ENCODE data around the gene CUEDC1.

CUEDC1 gene

DNA sequence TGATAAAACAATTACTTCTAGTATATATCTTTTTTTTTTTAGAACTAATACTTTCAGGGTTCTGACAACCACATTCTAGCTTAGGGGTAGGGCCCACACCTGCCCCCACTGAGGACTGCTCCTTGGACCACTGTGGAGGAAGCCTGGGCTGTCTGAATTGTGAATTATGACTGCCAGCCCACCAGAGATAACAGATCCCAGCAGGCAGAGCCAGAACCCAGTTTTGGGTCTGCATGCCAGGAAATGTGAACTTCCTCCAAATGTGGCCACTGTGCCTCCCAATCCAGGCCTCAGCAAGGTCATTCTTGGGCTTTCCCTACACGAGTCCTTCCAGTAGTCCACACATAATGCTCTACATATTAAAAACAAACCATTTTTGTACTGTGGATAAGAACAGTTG, 16.9 kb upstream of the CUEDC1 start:
- H3K79me2 ChIP-seq (ENCODE audit: insufficient read depth, low read length): no peaks in the 10 kb centered on the region
- no peak for TF ChIP-seq EZH2 (IDR thresholded peaks at IDR 0.05; ENCODE audit: borderline replicate concordance, low read depth, low read length, severe bottlenecking)
- TF ChIP-seq, protein P1, sequence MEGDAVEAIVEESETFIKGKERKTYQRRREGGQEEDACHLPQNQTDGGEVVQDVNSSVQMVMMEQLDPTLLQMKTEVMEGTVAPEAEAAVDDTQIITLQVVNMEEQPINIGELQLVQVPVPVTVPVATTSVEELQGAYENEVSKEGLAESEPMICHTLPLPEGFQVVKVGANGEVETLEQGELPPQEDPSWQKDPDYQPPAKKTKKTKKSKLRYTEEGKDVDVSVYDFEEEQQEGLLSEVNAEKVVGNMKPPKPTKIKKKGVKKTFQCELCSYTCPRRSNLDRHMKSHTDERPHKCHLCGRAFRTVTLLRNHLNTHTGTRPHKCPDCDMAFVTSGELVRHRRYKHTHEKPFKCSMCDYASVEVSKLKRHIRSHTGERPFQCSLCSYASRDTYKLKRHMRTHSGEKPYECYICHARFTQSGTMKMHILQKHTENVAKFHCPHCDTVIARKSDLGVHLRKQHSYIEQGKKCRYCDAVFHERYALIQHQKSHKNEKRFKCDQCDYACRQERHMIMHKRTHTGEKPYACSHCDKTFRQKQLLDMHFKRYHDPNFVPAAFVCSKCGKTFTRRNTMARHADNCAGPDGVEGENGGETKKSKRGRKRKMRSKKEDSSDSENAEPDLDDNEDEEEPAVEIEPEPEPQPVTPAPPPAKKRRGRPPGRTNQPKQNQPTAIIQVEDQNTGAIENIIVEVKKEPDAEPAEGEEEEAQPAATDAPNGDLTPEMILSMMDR (IDR thresholded peaks at IDR 0.05; ENCODE audit: borderline replicate concordance, extremely low read depth, low read length, poor library complexity, severe bottlenecking): no peak
- no peak overlapping the region for H3K9ac ChIP-seq (ENCODE audit: low read depth, low read length)
- H4K20me1 ChIP-seq (ENCODE audit: insufficient read depth, low read length): peaks cover 3% of the 10 kb centered on the region
- no peaks in the 10 kb centered on the region for H3K27me3 ChIP-seq (ENCODE audit: insufficient read depth, low read length, poor library complexity)
- peaks cover 42% of the 10 kb centered on the region for H3K36me3 ChIP-seq (ENCODE audit: insufficient read depth, low read length)
- H2AFZ ChIP-seq (ENCODE audit: low read depth, low read length): no peak overlapping the region
- ATAC-seq (ENCODE audit: insufficient read depth, low read depth) (no peak), DNase-seq (no peak)
- no peaks in the 10 kb centered on the region for H3K9me3 ChIP-seq (ENCODE audit: insufficient read depth, low read length, severe bottlenecking)
- H3K4me1 ChIP-seq (ENCODE audit: insufficient read depth, low read length): no peaks in the 10 kb centered on the region
- no peak overlapping the region for H3K4me2 ChIP-seq (ENCODE audit: insufficient read depth, low read length)
- H3K4me3 ChIP-seq (ENCODE audit: low read depth in 1 of 2, low read length in 2 of 2): no peak overlapping the region
- H3K27ac ChIP-seq (ENCODE audit: low read length): no peak overlapping the region

- no peaks in the 10 kb centered on the region for H3K4me1 ChIP-seq (ENCODE audit: insufficient read depth, low read length)
- no peak overlapping the region for H3K27ac ChIP-seq (ENCODE audit: low read length)
- no peaks in the 10 kb centered on the region for H3K79me2 ChIP-seq (ENCODE audit: insufficient read depth, low read length)
- H3K9me3 ChIP-seq (ENCODE audit: insufficient read depth, low read length, severe bottlenecking): no peaks in the 10 kb centered on the region
- H4K20me1 ChIP-seq (ENCODE audit: insufficient read depth, low read length): no peaks in the 10 kb centered on the region; the same call in 1 of the 2 replicates
- H3K4me2 ChIP-seq (ENCODE audit: insufficient read depth, low read length): no peak overlapping the region
- DNase-seq (no peak), ATAC-seq (ENCODE audit: insufficient read depth, low read depth) (no peak)
- no peak overlapping the region for H3K4me3 ChIP-seq (ENCODE audit: low read depth in 1 of 2, low read length in 2 of 2)
- H3K27me3 ChIP-seq (ENCODE audit: insufficient read depth, low read length, poor library complexity): no peaks in the 10 kb centered on the region
- no peak overlapping the region for H3K9ac ChIP-seq (ENCODE audit: low read depth, low read length)
- no peak overlapping the region for H2AFZ ChIP-seq (ENCODE audit: low read depth, low read length)
- peaks cover 36% of the 10 kb centered on the region for H3K36me3 ChIP-seq (ENCODE audit: insufficient read depth, low read length)
- no peak for TF ChIP-seq EZH2 (IDR thresholded peaks at IDR 0.05; ENCODE audit: borderline replicate concordance, low read depth, low read length, severe bottlenecking)
- TF ChIP-seq, protein P1 (IDR thresholded peaks at IDR 0.05; ENCODE audit: borderline replicate concordance, extremely low read depth, low read length, poor library complexity, severe bottlenecking): no peak
Measured at GRCh38 chr17:57971572-57971971, 16.4 kb upstream of the CUEDC1 start.

DNA sequence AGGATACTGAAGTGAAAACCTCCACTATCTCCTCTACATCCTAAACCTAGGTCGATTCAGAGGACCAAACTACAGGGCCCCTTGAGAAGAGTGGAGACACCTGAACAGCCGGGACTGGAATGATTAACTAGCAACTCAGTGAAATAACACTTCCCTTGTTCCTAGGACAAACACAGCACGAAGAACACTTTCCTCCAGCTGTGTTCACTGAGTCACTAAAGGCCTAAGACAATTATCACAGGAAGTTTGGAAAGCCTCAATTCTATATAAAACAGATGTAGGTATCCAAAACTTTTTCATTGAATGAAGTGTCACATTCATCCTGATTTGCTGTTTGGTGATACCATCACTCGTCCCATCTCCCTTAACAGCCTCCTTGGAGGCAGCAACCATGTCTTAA, 15.5 kb upstream of the CUEDC1 start:
- Histone ChIP-seq H3K4me1 (ENCODE audit: insufficient read depth, low read length) (no peaks in the 10 kb centered on the region), H3K4me2 (ENCODE audit: insufficient read depth, low read length) (no peak overlapping the region), H3K9ac (ENCODE audit: low read depth, low read length) (no peak overlapping the region), H4K20me1 (ENCODE audit: insufficient read depth, low read length) (no peaks in the 10 kb centered on the region), H3K4me3 (ENCODE audit: low read depth in 1 of 2, low read length in 2 of 2) (no peak overlapping the region), H3K79me2 (ENCODE audit: insufficient read depth, low read length) (no peaks in the 10 kb centered on the region), H3K27me3 (ENCODE audit: insufficient read depth, low read length, poor library complexity) (no peaks in the 10 kb centered on the region), H2AFZ (ENCODE audit: low read depth, low read length) (no peak overlapping the region), H3K27ac (ENCODE audit: low read length) (no peak overlapping the region), H3K36me3 (ENCODE audit: insufficient read depth, low read length) (peaks cover 27% of the 10 kb centered on the region), H3K9me3 (ENCODE audit: insufficient read depth, low read length, severe bottlenecking) (no peaks in the 10 kb centered on the region)
- no peak for ATAC-seq (ENCODE audit: insufficient read depth, low read depth)
- no peak for DNase-seq
- TF ChIP-seq, protein P1 (IDR thresholded peaks at IDR 0.05; ENCODE audit: borderline replicate concordance, extremely low read depth, low read length, poor library complexity, severe bottlenecking): no peak
- TF ChIP-seq EZH2 (IDR thresholded peaks at IDR 0.05; ENCODE audit: borderline replicate concordance, low read depth, low read length, severe bottlenecking): no peak

DNA sequence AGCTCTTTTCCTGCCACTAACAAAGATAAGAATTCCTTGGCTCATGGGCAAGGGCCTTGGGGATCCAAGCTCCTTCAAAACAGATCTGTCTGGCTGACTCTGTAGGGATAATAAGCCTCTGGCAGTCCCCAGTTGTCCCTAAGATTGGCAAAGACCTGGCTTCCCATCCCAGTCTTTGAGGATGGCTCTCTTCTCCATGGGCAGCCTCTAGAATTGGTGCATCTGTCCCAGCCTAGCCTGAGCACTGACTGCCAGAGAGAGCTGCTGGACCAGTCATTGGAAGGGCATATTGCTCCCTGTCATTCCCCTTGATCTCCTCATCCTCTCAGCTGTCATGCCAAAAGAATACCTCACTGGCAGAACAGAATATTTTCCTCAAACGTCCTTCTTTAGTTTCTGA, 13.2 kb upstream of the CUEDC1 start:
- no peaks in the 10 kb centered on the region for H3K79me2 ChIP-seq (ENCODE audit: insufficient read depth, low read length)
- H4K20me1 ChIP-seq (ENCODE audit: insufficient read depth, low read length): no peaks in the 10 kb centered on the region
- H3K4me2 ChIP-seq (ENCODE audit: insufficient read depth, low read length): no peak overlapping the region
- no peak for DNase-seq
- no peaks in the 10 kb centered on the region for H3K27me3 ChIP-seq (ENCODE audit: insufficient read depth, low read length, poor library complexity)
- ATAC-seq (ENCODE audit: insufficient read depth, low read depth): no peak
- H3K36me3 ChIP-seq (ENCODE audit: insufficient read depth, low read length): peaks cover 6% of the 10 kb centered on the region; the same call in 1 of the 2 replicates
- no peak overlapping the region for H3K4me3 ChIP-seq (ENCODE audit: low read depth in 1 of 2, low read length in 2 of 2)
- H3K4me1 ChIP-seq (ENCODE audit: insufficient read depth, low read length): no peaks in the 10 kb centered on the region
- H3K9me3 ChIP-seq (ENCODE audit: insufficient read depth, low read length, severe bottlenecking): no peaks in the 10 kb centered on the region
- no peak overlapping the region for H3K9ac ChIP-seq (ENCODE audit: low read depth, low read length)
- H2AFZ ChIP-seq (ENCODE audit: low read depth, low read length): no peak overlapping the region
- no peak overlapping the region for H3K27ac ChIP-seq (ENCODE audit: low read length)
- TF ChIP-seq EZH2 (IDR thresholded peaks at IDR 0.05; ENCODE audit: borderline replicate concordance, low read depth, low read length, severe bottlenecking): no peak
- TF ChIP-seq, protein P1 (IDR thresholded peaks at IDR 0.05; ENCODE audit: borderline replicate concordance, extremely low read depth, low read length, poor library complexity, severe bottlenecking): no peak

Measured in DND-41 (cell line).